Kidney (tissue), 14 donors: ENCODE data around the gene C16orf89. TPM values are rescaled to one million over a fixed set of nuclear protein-coding genes. Genes with fewer than 3 reads are reported as not detected.

Experiments
- DNase-seq, 5 donors: peaks; one replicate each; pipeline ENCODE4 v3.0.0-alpha.2; 2013 to 2020
- FAIRE-seq: peaks from 2 replicates; lab custom pipeline; 2012; peaks lifted over from hg19 to GRCh38; lab: Jason Lieb, UNC
- H3K27ac ChIP-seq, 2 donors: one replicate each; pipeline ENCODE4 v1.7.0; 2013; ENCODE audit warnings: low read depth in 2 of 2, low read length in 2 of 2, inconsistent platforms in 1 of 2
- H3K27me3 ChIP-seq: one replicate; pipeline ENCODE4 v1.7.1; 2013; ENCODE audit warnings: low read length, inconsistent platforms; ENCODE audit not compliant: control insufficient read depth, insufficient read depth
- H3K36me3 ChIP-seq, 3 donors: one replicate each; pipeline versions ENCODE4 v1.7.0 to v1.7.1; 2013; ENCODE audit warnings: low read length in 3 of 3, control low read depth in 1 of 3, inconsistent platforms in 1 of 3; ENCODE audit not compliant: insufficient read depth in 3 of 3, control insufficient read depth in 2 of 3
- H3K4me1 ChIP-seq, 3 donors: one replicate each; pipeline versions ENCODE4 v1.7.0 to v1.7.1; 2013; ENCODE audit warnings: low read length in 3 of 3, inconsistent platforms in 1 of 3, low read depth in 1 of 3; ENCODE audit not compliant: control insufficient read depth in 2 of 3, insufficient read depth in 2 of 3
- H3K4me3 ChIP-seq, 3 donors: one replicate each; pipeline versions ENCODE4 v1.7.0 to v1.8.1; 2013; ENCODE audit warnings: low read length in 3 of 3, control low read depth in 1 of 3, inconsistent platforms in 1 of 3
- H3K9ac ChIP-seq, 3 donors: one replicate each; pipeline versions ENCODE4 v1.7.0 to v1.7.1; 2013; ENCODE audit warnings: low read length in 3 of 3, control low read depth in 1 of 3, inconsistent platforms in 1 of 3
- H3K9me3 ChIP-seq, 3 donors: one replicate each; pipeline versions ENCODE4 v1.7.0 to v1.7.1; 2013; ENCODE audit warnings: low read length in 3 of 3, control low read depth in 1 of 3, inconsistent platforms in 1 of 3; ENCODE audit not compliant: control insufficient read depth in 2 of 3, insufficient read depth in 1 of 3
- intact Hi-C: fragments of 100-400 bp; cut with DNase I; formaldehyde crosslinking; loops from one replicate; pipeline ENCODE4 v1.11.1; 2022
- polyA plus RNA-seq: library from polyadenylated mRNA; stranded (reverse); fragments of 350-450 nt; fragmentation: Illumina TruSeq; extraction: RNeasy Lipid Tissue Mini Kit (QIAGEN cat#74804); gene quantifications from one replicate; pipeline ENCODE4 v1.2.3, GENCODE V29; 2014; ENCODE audit warnings: low read depth, low replicate concordance; ENCODE audit not compliant: insufficient read depth
- total RNA-seq: library from RNA; stranded (reverse); fragmentation: NEBNext Ultra II Directional; extraction: Animal tissue kit (Norgen Biotek cat#: 25700); gene quantifications from one replicate; pipeline ENCODE4 v1.2.1, GENCODE V29; 2021
- TF ChIP-seq, protein P1 (sequence below): IDR thresholded peaks from 3 replicates; pipeline ENCODE4 v1.5.1; 2012; ENCODE audit warnings: mild to moderate bottlenecking, moderate library complexity, borderline replicate concordance; ENCODE audit not compliant: insufficient read depth; ENCODE audit errors: extremely low read depth
- donor health status: control.
- donor health status: control.
- donor health status: control.
- donor health status: control.
- donor health status: control.
- donor health status: DM: yes; HTN: yes; CAD: no.
- donor health status: Normal renal cell carcinoma (clear cell type).

The C16orf89 gene
- total and polyA plus RNA-seq, 2 donors from 2014 or later = 5.4 to 68.4 TPM

- intact Hi-C loops = no loop called here
- Histone ChIP-seq H3K4me3 (no peak overlapping the region), H3K27ac (no peak overlapping the region), H3K27me3 (no peaks in the 10 kb centered on the region), H3K4me1 (peaks cover 0 to 5% (median 2%) of the 10 kb centered on the region in 3 donors), H3K36me3 (no peaks in the 10 kb centered on the region), H3K9me3 (no peaks in the 10 kb centered on the region), H3K9ac (no peak overlapping the region)
- TF ChIP-seq, protein P1, sequence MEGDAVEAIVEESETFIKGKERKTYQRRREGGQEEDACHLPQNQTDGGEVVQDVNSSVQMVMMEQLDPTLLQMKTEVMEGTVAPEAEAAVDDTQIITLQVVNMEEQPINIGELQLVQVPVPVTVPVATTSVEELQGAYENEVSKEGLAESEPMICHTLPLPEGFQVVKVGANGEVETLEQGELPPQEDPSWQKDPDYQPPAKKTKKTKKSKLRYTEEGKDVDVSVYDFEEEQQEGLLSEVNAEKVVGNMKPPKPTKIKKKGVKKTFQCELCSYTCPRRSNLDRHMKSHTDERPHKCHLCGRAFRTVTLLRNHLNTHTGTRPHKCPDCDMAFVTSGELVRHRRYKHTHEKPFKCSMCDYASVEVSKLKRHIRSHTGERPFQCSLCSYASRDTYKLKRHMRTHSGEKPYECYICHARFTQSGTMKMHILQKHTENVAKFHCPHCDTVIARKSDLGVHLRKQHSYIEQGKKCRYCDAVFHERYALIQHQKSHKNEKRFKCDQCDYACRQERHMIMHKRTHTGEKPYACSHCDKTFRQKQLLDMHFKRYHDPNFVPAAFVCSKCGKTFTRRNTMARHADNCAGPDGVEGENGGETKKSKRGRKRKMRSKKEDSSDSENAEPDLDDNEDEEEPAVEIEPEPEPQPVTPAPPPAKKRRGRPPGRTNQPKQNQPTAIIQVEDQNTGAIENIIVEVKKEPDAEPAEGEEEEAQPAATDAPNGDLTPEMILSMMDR = no peak
- DNase-seq = no peak
- FAIRE-seq = no peak
Measured at GRCh38 chr16:5028950-5029475, 36.7 kb downstream of the C16orf89 start.

DNA sequence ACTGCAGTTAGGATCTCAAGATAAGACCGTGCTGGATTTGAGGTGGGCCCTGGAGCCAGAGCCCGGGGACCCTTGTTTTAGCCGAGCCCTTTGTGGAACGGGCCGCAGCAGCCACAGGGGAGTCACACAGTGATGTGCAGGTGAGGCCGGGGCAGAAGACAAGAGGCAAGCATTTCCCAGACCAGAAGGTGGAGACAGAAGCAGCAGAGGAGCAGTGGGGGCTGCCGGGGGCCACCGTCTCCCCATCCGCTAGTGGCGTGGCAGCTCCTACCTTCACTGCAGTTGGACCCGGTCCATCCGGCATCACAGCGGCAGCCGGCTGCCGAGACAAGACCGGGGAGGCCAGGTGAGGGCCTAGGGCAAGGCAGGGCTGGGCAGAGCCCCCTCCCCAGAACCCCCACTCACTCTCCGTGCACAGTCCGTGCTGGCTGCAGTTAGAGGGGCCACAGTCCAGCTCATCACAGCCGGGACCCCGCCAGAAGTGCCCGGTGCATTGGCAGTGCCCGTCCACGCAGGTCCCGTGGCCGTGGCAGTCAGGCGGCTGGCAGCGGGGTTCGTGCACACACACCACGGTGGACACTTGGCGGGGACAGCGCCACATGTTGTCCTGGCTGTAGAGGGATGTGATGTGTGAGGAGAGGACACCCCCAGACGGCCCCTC is 38.1 kb downstream of the C16orf89 start:
- no peak overlapping the region for H3K4me3 ChIP-seq
- no peak overlapping the region for H3K9ac ChIP-seq
- TF ChIP-seq, protein P1 = no peak
- peak in 1 of 5 donors; percentile 45 for DNase-seq
- intact Hi-C loops = no loop called here
- H3K27ac ChIP-seq = no peak overlapping the region
- no peaks in the 10 kb centered on the region for H3K9me3 ChIP-seq
- FAIRE-seq = no peak
- peaks cover 0 to 4% (median 0%) of the 10 kb centered on the region in 3 donors for H3K4me1 ChIP-seq
- no peaks in the 10 kb centered on the region for H3K36me3 ChIP-seq
- H3K27me3 ChIP-seq = no peaks in the 10 kb centered on the region

DNA sequence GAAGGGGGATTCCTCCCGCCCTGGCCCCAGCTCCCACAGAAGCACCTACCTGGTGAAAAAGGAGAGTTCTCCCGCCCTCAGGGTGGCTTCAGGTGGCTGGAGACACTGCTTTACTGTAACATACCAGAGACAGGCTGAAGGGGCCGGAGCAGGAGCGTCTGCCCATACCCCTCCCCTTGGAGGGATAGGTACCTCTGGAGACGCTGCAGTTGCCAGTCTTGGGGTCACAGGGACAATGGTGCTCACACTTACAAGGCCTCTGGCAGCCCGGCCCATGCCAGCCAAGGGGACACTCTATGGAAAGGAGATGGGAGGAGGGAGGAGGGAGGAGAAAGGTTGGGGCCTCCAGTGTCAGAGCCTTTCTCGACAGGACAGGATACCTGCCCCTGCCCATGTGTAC is 38.7 kb downstream of the C16orf89 start:
- H3K9ac ChIP-seq = no peak overlapping the region
- no peak overlapping the region for H3K4me3 ChIP-seq
- H3K27me3 ChIP-seq = no peaks in the 10 kb centered on the region
- DNase-seq (peak in 1 of 5 donors; percentile 56), FAIRE-seq (no peak)
- H3K27ac ChIP-seq = no peak overlapping the region
- TF ChIP-seq, protein P1 = no peak
- H3K9me3 ChIP-seq = no peaks in the 10 kb centered on the region
- intact Hi-C loops = no loop called here
- H3K36me3 ChIP-seq = no peaks in the 10 kb centered on the region
- H3K4me1 ChIP-seq = no peaks in the 10 kb centered on the region
